ENCODE measurements around the gene SORCS1.

DNA sequence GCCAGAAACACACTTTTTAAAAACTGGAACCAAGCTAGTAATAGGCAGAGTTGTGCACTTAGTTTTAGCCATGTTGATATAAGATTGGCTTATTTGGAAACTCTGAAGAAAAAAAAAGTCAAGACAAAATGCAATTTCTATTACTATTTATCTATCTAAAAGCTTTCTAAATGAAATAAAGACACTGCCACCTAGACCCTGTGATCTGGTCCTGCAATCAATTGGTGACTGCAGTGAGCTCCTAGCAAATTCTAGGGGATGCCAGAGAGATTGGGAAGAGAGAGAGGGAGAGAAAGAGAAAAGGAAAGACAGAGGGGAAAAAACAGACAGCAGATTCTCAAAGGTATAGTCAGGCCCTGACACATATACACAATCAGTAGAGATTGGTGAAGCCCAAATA is 25.3 kb downstream of the SORCS1 start:
- TF ChIP-seq, protein P1, sequence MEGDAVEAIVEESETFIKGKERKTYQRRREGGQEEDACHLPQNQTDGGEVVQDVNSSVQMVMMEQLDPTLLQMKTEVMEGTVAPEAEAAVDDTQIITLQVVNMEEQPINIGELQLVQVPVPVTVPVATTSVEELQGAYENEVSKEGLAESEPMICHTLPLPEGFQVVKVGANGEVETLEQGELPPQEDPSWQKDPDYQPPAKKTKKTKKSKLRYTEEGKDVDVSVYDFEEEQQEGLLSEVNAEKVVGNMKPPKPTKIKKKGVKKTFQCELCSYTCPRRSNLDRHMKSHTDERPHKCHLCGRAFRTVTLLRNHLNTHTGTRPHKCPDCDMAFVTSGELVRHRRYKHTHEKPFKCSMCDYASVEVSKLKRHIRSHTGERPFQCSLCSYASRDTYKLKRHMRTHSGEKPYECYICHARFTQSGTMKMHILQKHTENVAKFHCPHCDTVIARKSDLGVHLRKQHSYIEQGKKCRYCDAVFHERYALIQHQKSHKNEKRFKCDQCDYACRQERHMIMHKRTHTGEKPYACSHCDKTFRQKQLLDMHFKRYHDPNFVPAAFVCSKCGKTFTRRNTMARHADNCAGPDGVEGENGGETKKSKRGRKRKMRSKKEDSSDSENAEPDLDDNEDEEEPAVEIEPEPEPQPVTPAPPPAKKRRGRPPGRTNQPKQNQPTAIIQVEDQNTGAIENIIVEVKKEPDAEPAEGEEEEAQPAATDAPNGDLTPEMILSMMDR (conservative IDR thresholded peaks at IDR 0.05 in 1 of 2, IDR thresholded peaks at IDR 0.05 in 1 of 2; ENCODE audit: low read depth in 1 of 2, low read length in 2 of 2) = no peak
- TF ChIP-seq EZH2 (IDR thresholded peaks at IDR 0.05; ENCODE audit: low read length, missing control alignments) = no peak
